GM12875 (cell line): ENCODE data around the gene FBXW7.

Experiments
- H3K4me3 ChIP-seq: one replicate; pipeline ENCODE4 v1.5.1; 2011; ENCODE audit warnings: low read depth, low read length, control low read depth
- TF ChIP-seq, protein P1 (sequence below): IDR thresholded peaks from 2 replicates; pipeline ENCODE4 v1.5.1; 2011; ENCODE audit warnings: low read depth, mild to moderate bottlenecking, control low read depth, inconsistent platforms, low read length, moderate library complexity, borderline replicate concordance; ENCODE audit not compliant: insufficient read depth

Gene FBXW7

DNA sequence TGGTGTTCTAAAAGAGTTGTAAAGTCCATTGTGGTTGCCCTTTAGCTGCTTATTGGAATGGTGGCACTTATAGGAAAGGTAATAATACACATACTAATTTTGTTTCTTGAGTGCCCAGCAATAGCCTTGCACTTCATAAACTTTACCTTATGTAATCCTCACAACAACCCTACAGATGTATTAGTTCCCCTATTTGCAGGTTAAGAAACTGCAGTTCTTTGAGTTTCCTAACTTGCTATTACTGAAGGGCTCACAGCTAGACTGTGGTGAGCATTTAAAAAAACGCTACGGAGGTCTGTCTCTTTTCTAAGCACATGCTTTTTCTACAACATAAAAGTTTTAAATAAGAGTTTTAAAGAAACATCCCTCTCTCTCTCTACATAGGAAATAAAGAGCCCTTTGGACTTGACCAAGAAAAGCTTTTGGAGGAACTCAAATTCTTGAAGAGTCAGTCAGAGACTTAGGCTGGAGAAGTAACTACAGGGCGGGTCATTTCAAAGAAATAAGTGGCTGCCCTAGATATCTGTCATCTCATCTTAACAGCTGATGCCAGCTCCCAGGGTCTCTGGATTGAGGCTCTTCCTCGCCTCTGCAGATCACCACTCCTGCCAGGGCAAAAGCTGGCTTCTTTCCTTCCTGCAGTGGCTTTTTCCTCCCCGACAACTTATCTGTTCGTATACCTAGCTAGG lies 42.0 kb upstream of the FBXW7 start:
- TF ChIP-seq, protein P1, sequence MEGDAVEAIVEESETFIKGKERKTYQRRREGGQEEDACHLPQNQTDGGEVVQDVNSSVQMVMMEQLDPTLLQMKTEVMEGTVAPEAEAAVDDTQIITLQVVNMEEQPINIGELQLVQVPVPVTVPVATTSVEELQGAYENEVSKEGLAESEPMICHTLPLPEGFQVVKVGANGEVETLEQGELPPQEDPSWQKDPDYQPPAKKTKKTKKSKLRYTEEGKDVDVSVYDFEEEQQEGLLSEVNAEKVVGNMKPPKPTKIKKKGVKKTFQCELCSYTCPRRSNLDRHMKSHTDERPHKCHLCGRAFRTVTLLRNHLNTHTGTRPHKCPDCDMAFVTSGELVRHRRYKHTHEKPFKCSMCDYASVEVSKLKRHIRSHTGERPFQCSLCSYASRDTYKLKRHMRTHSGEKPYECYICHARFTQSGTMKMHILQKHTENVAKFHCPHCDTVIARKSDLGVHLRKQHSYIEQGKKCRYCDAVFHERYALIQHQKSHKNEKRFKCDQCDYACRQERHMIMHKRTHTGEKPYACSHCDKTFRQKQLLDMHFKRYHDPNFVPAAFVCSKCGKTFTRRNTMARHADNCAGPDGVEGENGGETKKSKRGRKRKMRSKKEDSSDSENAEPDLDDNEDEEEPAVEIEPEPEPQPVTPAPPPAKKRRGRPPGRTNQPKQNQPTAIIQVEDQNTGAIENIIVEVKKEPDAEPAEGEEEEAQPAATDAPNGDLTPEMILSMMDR = no peak
- H3K4me3 ChIP-seq = no peak overlapping the region

DNA sequence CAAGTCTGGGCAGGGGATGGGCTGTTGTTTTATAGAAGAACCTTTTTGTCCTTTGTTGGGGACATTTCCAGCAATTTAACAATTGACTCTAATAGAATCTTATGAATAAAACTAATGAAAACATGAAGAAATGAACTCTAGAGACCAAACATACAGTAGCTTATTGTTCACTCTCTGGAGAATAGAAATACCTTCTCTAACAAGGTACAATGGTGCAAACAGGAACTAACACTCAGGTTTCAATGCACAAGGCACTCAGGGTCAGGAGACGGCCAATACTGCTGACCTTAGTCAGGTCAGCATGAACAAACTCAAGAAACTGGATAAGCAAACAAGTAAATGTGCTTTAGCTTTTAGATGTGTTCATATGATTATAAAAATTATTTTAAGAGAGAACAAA lies 39.6 kb upstream of the FBXW7 start:
- TF ChIP-seq, protein P1 = no peak
- no peak overlapping the region for H3K4me3 ChIP-seq

DNA sequence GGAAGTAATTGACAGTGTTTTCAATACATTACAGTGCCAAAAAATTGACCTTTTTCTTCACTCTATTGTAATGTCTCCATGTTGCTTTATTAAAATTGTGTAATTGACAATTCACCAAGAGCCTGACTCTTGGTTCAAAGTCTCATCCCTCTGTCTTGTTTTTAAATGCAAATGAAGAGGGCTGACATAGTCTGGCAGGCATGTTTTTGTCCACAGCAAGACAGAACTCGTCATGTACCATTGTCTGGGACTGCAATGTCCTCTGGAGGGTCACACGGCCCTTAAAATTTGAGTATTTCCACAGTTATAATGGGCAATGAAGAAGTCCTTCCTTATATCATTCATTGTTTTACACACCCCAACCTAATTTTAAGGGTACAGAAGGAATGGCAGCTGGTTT lies 38.0 kb upstream of the FBXW7 start:
- H3K4me3 ChIP-seq = no peak overlapping the region
- TF ChIP-seq, protein P1 = no peak

DNA sequence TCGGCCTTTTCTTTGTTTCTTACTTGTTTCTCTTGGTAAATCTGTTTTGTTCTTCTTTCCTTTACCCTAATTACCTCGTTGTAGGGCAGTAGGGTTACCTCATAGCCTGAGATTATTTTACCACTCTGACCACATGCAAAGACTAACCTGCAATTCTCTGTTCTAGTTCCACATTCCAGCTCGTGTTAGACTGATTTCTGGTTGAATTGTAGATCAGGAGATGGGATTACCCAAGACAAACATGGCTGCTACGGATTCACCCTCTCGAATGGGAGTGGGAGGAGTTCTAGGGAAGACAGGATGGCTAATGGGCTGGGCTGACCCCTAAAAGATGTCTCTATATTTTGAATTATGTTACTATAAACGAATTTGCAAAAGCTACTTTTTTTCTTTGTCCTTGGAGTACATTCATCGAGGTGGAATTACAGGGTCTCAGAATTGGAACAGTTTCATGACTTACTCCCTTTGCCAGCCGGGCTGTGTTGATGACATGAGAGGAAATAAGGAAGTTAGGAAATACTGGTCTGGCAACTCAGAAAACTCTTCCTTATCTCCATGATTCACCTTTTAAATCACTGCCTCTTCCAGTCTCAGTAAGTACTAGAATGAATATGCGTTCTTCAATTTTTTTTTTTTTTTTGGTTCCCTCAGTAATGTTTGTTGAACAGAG lies 36.7 kb upstream of the FBXW7 start:
- no peak overlapping the region for H3K4me3 ChIP-seq
- TF ChIP-seq, protein P1 = no peak

DNA sequence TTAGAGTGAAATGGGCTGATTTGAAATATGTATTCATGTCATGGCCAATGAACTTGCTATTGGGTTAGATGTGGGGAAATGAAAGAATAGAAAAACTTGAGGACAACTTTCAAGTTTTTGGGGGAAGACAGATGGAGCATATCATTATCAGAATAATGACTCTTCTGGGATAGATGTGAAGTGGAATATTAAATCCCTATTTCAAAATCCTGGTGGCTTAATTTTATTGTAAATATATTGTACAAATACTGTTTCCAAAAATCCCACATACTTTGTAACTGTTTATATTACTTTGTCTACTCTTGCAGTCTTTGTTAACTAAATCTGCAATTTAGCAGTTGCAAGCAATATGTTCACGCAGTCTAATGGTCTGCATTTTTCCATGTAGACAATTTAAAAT lies 35.9 kb upstream of the FBXW7 start:
- TF ChIP-seq, protein P1 = no peak
- H3K4me3 ChIP-seq = no peak overlapping the region

DNA sequence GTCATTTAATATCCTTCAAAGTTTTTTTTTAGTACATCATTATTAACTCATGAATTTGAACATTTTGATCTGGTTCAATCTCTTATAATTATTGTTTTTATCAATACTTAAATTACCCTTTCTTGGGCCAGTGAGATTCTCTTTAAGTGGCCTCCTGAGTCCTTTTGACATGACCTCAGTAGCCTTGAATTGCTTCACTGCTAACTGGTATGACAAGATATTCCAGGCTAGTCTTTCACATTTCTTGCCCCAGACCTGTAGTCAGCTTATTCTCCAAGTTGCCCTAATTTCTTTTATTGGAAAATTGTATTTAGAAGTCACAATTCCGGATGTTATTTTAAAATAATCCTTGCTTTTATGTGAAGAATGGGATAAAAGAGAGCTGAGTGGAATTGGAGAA lies 35.4 kb upstream of the FBXW7 start:
- TF ChIP-seq, protein P1 = no peak

DNA sequence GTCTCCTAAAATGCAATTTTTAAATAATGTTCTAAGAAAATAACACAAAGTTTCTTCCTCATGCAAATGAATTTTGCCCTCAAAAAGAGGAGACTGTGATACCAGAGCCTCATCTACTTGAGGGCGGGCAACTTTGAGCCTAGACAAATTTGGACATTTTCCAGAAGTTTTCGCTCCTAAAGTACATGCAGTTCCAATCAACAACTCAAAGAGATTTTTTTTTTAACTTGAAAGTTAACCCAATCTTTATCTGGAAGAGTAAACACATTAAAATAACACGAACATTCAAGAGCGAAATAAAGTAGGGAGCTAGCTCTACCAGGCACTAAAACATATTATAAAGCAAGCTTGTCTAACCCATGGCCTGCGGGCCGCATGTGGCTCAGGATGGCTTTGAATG lies 29.4 kb upstream of the FBXW7 start:
- TF ChIP-seq, protein P1 = no peak
- no peak overlapping the region for H3K4me3 ChIP-seq

More for the DNA sequence above, 35.4 kb upstream of the FBXW7 start:
- no peak overlapping the region for H3K4me3 ChIP-seq
